Cerebellar cortex (tissue), 1 donor: ENCODE measurements around the gene NFATC2IP.

ENCODE experiments used
- DNase-seq: peaks from one replicate; pipeline ENCODE4 v3.0.0-alpha.2; 2015; ENCODE audit warnings: low spot score

NFATC2IP gene

DNA sequence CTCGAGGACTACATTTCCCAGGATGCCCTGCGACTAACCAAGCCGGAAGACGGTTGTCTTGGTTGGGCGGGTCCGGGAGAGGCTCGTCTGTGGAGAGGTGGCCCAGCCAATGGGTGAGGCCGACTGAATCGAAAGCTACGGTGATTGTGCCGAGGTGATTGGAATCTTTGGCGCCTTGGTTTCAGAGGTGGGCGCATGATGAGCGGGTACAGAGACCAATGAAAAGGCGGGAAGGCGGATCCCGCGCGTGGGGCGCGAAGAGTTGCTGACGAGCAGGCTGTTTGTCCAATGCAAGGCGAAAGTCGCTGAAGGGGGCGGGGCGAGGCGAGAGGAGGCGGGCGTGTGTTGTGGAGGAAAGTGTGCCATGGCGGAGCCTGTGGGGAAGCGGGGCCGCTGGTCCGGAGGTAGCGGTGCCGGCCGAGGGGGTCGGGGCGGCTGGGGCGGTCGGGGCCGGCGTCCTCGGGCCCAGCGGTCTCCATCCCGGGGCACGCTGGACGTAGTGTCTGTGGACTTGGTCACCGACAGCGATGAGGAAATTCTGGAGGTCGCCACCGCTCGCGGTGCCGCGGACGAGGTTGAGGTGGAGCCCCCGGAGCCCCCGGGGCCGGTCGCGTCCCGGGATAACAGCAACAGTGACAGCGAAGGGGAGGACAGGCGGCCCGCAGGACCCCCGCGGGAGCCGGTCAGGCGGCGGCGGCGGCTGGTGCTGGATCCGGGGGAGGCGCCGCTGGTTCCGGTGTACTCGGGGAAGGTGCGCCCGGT lies at the start of gene NFATC2IP:
TSS of gene NFATC2IP (plus strand) at position 290 of the 762 bp plus-strand sequence. CDS start at position 365, 75 bp downstream.
- DNase-seq: peak; percentile 100

GRCh38 chr16:28901862-28902261 lies 48.9 kb upstream of the NFATC2IP start:
- DNase-seq: no peak

DNA sequence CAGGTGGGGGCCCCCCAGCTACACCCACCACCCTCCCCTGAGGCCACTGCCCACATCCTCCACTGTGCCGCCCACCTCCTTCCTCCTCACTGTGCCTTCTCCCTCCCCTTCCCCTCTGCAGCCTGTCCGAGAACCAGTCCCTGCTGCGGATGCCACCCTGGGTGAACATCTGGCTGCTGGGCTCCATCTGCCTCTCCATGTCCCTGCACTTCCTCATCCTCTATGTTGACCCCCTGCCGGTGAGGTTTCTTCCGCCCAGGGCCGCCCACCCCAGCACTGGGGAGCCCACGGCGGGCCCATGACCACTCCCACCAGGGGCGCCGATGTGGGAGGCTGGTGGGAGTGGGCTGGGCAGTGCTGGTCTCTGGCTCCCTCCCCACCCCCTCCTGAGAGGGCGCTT lies 47.8 kb upstream of the NFATC2IP start:
- no peak for DNase-seq

GRCh38 chr16:28903344-28904042 lies 47.2 kb upstream of the NFATC2IP start:
- no peak for DNase-seq

DNA sequence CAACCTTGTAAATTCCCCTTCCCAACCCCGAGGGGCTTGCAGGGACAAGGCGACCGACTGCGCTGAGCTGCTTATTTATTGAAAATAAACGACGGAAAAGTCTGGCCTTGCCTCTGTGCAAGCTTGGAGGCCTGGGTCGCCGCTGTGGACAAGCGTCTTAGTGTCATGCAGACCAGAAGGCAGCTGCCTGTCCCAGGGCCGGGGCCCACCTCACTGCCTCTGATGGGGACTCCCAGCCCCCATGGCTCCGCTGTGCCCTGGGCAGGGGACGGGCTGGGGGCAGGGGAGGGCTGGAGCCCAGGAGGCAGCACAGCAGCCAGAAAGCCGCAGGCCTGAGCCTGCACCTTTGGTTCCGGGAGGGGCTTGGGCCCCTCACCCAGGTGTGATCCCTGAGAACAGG lies 46.4 kb upstream of the NFATC2IP start:
- no peak for DNase-seq

GRCh38 chr16:28904828-28905227 lies 45.9 kb upstream of the NFATC2IP start:
- no peak for DNase-seq

GRCh38 chr16:28905229-28905754 lies 45.4 kb upstream of the NFATC2IP start:
- no peak for DNase-seq

- DNase-seq: no peak
Measured at GRCh38 chr16:28905800-28906372, 44.9 kb upstream of the NFATC2IP start.

DNA sequence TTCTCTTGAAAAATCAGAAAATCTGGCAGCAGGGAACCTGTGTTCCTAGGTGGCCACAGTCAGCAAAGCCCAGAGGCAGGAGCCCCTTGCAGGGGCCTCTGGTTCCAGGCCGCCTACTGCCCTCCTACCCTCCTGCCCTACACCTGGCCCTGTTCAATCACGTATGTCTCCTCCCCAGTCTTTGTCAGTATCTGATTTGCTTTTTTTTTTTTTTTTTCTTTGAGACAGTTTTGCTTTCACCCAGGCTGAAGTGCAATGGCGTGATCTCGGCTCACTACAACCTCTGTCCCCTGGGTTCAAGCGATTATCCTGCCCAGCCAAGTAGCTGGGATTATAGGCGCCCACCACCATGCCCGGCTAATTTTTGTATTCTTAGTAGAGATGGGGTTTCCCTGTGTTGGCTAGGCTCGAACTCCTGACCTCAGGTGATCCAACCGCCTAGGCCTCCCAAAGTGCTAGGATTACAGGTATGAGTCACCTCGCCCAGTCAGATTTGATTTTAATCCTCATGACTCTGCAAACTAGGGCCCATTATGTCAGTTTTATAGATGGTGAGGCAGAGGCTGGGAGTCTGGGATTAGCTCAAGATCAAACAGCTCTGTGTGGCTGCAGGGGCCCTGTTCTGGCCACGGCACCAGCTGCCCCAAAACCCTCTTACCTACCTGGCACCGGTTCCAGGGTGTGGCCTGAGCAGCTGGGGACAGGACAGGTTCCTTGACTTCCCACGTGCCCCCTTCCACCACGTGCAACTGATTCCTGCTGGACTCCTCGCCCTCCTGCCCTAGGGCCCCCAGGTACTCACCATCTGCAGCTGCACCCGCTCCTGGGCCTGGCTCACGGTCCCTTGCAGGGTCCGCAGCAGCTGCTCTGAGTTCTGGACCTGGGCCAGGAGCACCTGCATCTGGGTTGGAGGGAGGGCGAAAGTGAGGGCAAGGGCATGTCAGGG lies 40.4 kb upstream of the NFATC2IP start:
- no peak for DNase-seq

GRCh38 chr16:28912558-28912957 lies 38.2 kb upstream of the NFATC2IP start:
- DNase-seq: no peak

DNA sequence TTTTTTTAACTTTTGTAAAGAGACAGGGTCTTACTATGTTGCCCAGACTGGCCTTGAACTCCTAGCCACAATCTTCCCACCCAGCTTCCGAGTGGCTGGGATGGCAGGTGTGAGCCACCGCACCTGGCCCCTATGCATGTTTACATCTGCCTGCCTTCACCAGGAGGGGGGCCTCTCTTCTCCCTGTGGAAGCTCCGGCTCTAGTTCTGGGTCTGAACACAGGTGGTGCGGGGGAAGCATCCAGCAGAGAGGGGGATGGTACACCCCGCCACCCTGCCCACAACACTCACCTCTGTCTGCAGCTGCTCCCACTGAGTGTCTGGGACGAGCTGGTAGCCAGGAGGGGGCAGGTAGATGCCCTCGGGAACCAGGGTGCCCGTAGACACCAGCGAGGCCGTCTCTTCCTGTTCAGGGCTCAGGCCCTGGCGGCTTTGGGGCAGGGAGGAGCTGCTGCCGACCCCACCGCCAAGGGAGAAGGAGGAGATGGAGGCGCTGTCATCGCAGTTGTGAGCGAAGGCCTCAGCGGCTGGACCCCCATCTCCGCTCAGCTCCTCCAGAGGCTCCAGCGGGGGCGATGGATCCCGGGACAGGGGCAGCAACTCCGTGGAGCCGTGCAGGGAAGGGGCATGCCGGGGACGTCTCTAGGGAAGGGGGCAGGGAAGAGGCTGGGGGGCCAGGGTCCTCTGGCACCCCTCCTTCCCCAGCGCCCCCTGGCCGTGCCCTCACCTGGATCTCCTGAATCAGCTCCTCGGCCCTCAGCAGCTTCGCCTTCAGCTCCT lies 36.6 kb upstream of the NFATC2IP start:
- no peak for DNase-seq

- no peak for DNase-seq
Measured at GRCh38 chr16:28915181-28915580, 35.6 kb upstream of the NFATC2IP start.

- DNase-seq: no peak
Measured at GRCh38 chr16:28917095-28917494, 33.6 kb upstream of the NFATC2IP start.

DNA sequence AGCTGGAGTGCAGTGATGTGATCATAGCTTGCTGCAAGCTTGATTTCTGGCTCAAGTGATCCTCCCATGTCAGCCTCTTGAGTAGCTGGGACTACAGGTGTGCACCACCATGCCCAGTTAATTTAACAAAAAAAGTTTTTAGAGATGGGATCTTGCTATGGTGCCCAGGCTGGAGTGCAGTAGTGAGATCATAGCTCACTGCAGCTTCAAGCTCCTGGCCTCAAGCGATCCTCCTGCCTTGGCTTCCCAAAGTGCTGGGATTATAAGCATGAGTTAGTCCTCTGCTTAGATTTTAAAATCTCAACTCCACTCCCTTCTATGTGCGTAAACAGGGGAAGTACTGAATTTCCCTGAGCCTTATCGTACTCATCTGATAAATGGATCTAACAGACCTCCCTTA lies 32.0 kb upstream of the NFATC2IP start:
- DNase-seq: no peak

GRCh38 chr16:28923231-28923587 lies 27.5 kb upstream of the NFATC2IP start:
- no peak for DNase-seq

- no peak for DNase-seq
Measured at GRCh38 chr16:28923652-28924398, 26.9 kb upstream of the NFATC2IP start.

GRCh38 chr16:28924399-28924761 lies 26.4 kb upstream of the NFATC2IP start:
- DNase-seq: no peak

DNA sequence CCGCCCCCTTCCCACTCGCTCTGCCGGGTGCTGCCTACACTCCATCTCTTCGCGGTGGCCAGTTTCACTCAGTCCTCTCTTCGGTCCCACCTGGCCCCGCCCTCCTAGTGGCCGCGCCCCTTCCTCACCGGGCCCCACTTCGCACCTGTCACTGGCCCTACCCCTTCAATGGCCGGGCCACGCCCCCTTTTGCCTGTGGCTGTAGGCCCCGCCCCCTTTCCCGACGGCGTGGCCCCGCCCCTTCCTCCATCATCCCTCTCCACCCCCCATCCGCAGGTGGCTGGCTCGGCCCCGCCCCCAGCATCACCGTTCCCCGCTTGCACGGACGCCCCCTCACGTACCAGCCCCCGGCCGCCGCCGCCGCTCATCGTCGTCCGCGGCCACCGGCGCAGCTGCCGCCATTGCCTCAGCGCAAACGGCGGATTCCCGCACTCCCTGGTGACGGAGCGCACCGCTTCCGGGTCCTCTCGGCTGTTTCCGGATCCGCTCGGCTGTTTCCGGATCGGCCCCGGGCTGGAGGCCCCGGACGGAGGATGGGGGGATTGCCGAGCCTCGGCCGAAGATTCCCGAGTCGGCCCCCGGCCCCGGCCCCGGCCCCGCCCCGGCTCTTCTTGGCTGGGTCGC lies 25.9 kb upstream of the NFATC2IP start, which contains the start of gene RABEP2:
TSS of gene RABEP2 (minus strand) at position 477 of the 624 bp plus-strand sequence. CDS start at position 402, 75 bp downstream.
- peak; percentile 87 for DNase-seq

DNA sequence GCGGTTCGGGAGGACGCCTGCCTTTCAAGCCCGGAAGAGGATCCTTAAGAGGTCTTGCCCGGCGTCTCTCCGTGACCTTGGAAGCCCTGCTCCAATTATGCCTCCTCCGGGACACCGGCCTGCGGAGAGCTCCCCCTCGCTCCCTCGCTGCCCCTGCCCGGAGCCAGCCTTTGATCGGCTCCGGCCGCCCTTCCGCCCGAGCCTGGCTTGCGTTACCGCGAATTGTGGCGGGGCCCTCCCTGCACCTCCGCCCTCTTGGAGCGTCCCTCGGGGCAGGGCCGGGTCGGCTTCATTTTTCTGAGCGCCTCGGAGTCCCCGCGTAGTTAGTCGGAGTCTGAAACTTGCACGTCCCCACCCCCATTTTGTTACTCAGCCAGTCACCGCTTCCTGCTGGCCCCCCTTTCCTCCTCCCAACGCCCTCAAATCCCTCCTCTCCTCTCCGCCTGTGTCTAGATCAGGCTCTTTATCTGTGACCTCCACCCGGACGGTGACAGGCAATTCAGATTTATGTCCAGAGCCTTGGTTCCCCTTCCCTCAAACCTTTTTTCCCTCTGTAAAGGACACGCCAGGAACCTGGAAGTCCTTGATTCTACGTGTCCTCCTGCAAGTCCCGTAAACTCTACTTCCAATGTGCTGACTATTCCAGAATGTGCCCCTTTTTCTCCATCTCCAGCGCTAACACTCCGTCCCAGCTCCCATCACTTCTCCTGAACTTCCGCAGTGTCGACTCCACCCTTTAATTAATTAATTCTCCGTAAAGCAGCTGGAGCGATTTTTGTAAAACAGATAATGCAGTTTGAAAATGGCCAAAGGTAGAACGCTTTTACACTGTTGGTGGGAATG lies 25.1 kb upstream of the NFATC2IP start:
- DNase-seq: peak; percentile 63
